Mesenchymal stem cell (in vitro differentiated cells and primary cell): ENCODE measurements around the gene DST.

Source experiments
- DNase-seq: peaks from one replicate; pipeline ENCODE4 v3.0.0-alpha.2; 2013
- H2AFZ ChIP-seq: one replicate; pipeline ENCODE4 v1.6.1; 2013; ENCODE audit warnings: low read depth, mild to moderate bottlenecking, control low read depth, inconsistent platforms, low read length, moderate library complexity
- H2AK5ac ChIP-seq: 2 replicates; pipeline ENCODE4 v1.6.1; 2013; ENCODE audit warnings: low read length, moderate library complexity, mild to moderate bottlenecking, inconsistent platforms; ENCODE audit not compliant: severe bottlenecking
- H2BK120ac ChIP-seq: one replicate; pipeline ENCODE4 v1.6.1; 2013; ENCODE audit warnings: low read depth, mild to moderate bottlenecking, inconsistent platforms, low read length, moderate library complexity
- H2BK12ac ChIP-seq, 2 experiments: one replicate each; pipeline ENCODE4 v1.6.1; 2013; ENCODE audit warnings: inconsistent platforms in 2 of 2, low read length in 2 of 2, mild to moderate bottlenecking in 2 of 2, moderate library complexity in 2 of 2, control low read depth in 1 of 2
- H2BK15ac ChIP-seq: one replicate; pipeline ENCODE4 v1.6.1; 2013; ENCODE audit warnings: mild to moderate bottlenecking, low read depth, inconsistent platforms; ENCODE audit not compliant: poor library complexity, severe bottlenecking
- H2BK5ac ChIP-seq: 2 replicates; pipeline ENCODE4 v1.6.1; 2013; ENCODE audit warnings: low read depth, mild to moderate bottlenecking, low read length, control low read depth, inconsistent platforms; ENCODE audit not compliant: poor library complexity, severe bottlenecking
- H3K14ac ChIP-seq, 2 experiments: one replicate each; pipeline ENCODE4 v1.6.1; 2013; ENCODE audit warnings: inconsistent platforms in 2 of 2, low read length in 2 of 2, control low read depth in 1 of 2, mild to moderate bottlenecking in 1 of 2, moderate library complexity in 1 of 2
- H3K18ac ChIP-seq, 2 experiments: one replicate each; pipeline ENCODE4 v1.6.1; 2013; ENCODE audit warnings: inconsistent platforms in 2 of 2, low read length in 2 of 2, control low read depth in 1 of 2, low read depth in 1 of 2, mild to moderate bottlenecking in 1 of 2
- H3K23ac ChIP-seq, 2 experiments: one replicate each; pipeline ENCODE4 v1.6.1; 2013; ENCODE audit warnings: inconsistent platforms in 2 of 2, low read length in 2 of 2, mild to moderate bottlenecking in 2 of 2, moderate library complexity in 2 of 2, control low read depth in 1 of 2
- H3K27ac ChIP-seq: 2 replicates; pipeline ENCODE4 v1.5.1; 2013; ENCODE audit warnings: mild to moderate bottlenecking, moderate library complexity, low read length, control low read depth, inconsistent platforms; ENCODE audit not compliant: poor library complexity, severe bottlenecking
- H3K27me3 ChIP-seq, 2 experiments: 2 replicates each; pipeline versions ENCODE4 v1.6.1 to v1.7.0; 2013; ENCODE audit warnings: low read length in 2 of 2, mild to moderate bottlenecking in 2 of 2, moderate library complexity in 2 of 2, control low read depth in 1 of 2, inconsistent platforms in 1 of 2; ENCODE audit not compliant: control insufficient read depth in 1 of 2, insufficient read depth in 1 of 2
- H3K36me3 ChIP-seq, 2 experiments: 2 replicates each; pipeline versions ENCODE4 v1.6.1 to v1.7.0; 2013; ENCODE audit warnings: low read length in 2 of 2, control low read depth in 1 of 2, inconsistent platforms in 1 of 2, low read depth in 1 of 2, mild to moderate bottlenecking in 1 of 2; ENCODE audit not compliant: insufficient read depth in 2 of 2, control insufficient read depth in 1 of 2
- H3K4ac ChIP-seq, 2 experiments: one replicate each; pipeline ENCODE4 v1.6.1; 2013; ENCODE audit warnings: inconsistent platforms in 2 of 2, low read length in 2 of 2, mild to moderate bottlenecking in 2 of 2, moderate library complexity in 2 of 2, control low read depth in 1 of 2, low read depth in 1 of 2
- H3K4me1 ChIP-seq: 2 replicates; pipeline ENCODE4 v1.6.1; 2013; ENCODE audit warnings: low read depth, low read length, control low read depth; ENCODE audit not compliant: control insufficient read depth, insufficient read depth
- H3K4me2 ChIP-seq: 2 replicates; pipeline ENCODE4 v1.6.1; 2013; ENCODE audit warnings: low read length, mild to moderate bottlenecking, inconsistent platforms; ENCODE audit not compliant: poor library complexity, severe bottlenecking
- H3K4me3 ChIP-seq, 2 experiments: 2 replicates each; pipeline versions ENCODE4 v1.5.1 to v1.7.0; 2013; ENCODE audit warnings: low read length in 2 of 2, mild to moderate bottlenecking in 2 of 2, control low read depth in 1 of 2, low read depth in 1 of 2; ENCODE audit not compliant: insufficient read depth in 1 of 2
- H3K79me1 ChIP-seq: replicated peaks from 2 replicates; pipeline ENCODE4 v1.6.1; 2013; ENCODE audit warnings: mild to moderate bottlenecking, control low read depth, low read length, inconsistent platforms; ENCODE audit not compliant: poor library complexity, severe bottlenecking
- H3K9ac ChIP-seq: 2 replicates; pipeline ENCODE4 v1.7.0; 2013; ENCODE audit warnings: mild to moderate bottlenecking, low read length, moderate library complexity
- H3K9me3 ChIP-seq: 2 replicates; pipeline ENCODE4 v1.7.0; 2013; ENCODE audit warnings: mild to moderate bottlenecking, low read length; ENCODE audit not compliant: control insufficient read depth
- H4K8ac ChIP-seq: one replicate; pipeline ENCODE4 v1.6.1; 2013; ENCODE audit warnings: inconsistent platforms, mild to moderate bottlenecking, low read length, moderate library complexity
- H4K91ac ChIP-seq: one replicate; pipeline ENCODE4 v1.6.1; 2013; ENCODE audit warnings: mild to moderate bottlenecking, low read length, inconsistent platforms
- WGBS: methylation state at CpG from one replicate; pipeline ENCODE4 v1.1.7; 2013; ENCODE audit warnings: mixed read lengths; 5-methylcytosine and 5-hydroxymethylcytosine counted together

The DST gene

GRCh38 chr6:56474532-56474931, 168.2 kb downstream of the DST start:
- H2AFZ ChIP-seq = no peak overlapping the region
- H3K4ac ChIP-seq = no peak overlapping the region
- H2BK5ac ChIP-seq = no peak overlapping the region
- no peak overlapping the region for H2BK120ac ChIP-seq
- no peak overlapping the region for H3K4me3 ChIP-seq
- no peak overlapping the region for H3K14ac ChIP-seq
- H3K4me1 ChIP-seq = no peaks in the 10 kb centered on the region
- H3K79me1 ChIP-seq = peaks cover 18% of the 10 kb centered on the region
- H3K9me3 ChIP-seq = peaks cover 5% of the 10 kb centered on the region
- no peaks in the 10 kb centered on the region for H3K27me3 ChIP-seq
- no peak overlapping the region for H3K4me2 ChIP-seq
- peaks cover 12 to 94% of the 10 kb centered on the region in 2 experiments for H3K36me3 ChIP-seq
- no peak overlapping the region for H3K23ac ChIP-seq
- no peak overlapping the region for H4K91ac ChIP-seq
- WGBS = no CpG with 5 or more reads among the region's 1 CpG
- no peak overlapping the region for H4K8ac ChIP-seq
- H2AK5ac ChIP-seq = no peak overlapping the region
- H3K27ac ChIP-seq = no peak overlapping the region
- no peak overlapping the region for H3K9ac ChIP-seq
- no peak overlapping the region for H2BK15ac ChIP-seq
- H3K18ac ChIP-seq = no peak overlapping the region
- no peak overlapping the region for H2BK12ac ChIP-seq
- no peak for DNase-seq

GRCh38 chr6:56463443-56463842, 179.2 kb downstream of the DST start:
- no peak overlapping the region for H3K4ac ChIP-seq
- H2AFZ ChIP-seq = no peak overlapping the region
- no peak overlapping the region for H3K4me2 ChIP-seq
- H2BK5ac ChIP-seq = no peak overlapping the region
- no peak overlapping the region for H2AK5ac ChIP-seq
- H3K9ac ChIP-seq = no peak overlapping the region
- WGBS = 97% methylated on average over 13 of the region's 13 CpGs
- H4K8ac ChIP-seq = no peak overlapping the region
- H3K27ac ChIP-seq = no peak overlapping the region
- H3K23ac ChIP-seq = peak overlapping the region in 1 of 2 experiments; percentile 50
- H4K91ac ChIP-seq = no peak overlapping the region
- H3K18ac ChIP-seq = no peak overlapping the region
- H3K4me1 ChIP-seq = peaks cover 2% of the 10 kb centered on the region
- no peak for DNase-seq
- H2BK15ac ChIP-seq = no peak overlapping the region
- H3K14ac ChIP-seq = no peak overlapping the region
- peaks cover 15% of the 10 kb centered on the region for H3K79me1 ChIP-seq
- H3K27me3 ChIP-seq = no peaks in the 10 kb centered on the region
- H3K4me3 ChIP-seq = no peak overlapping the region
- peaks cover 9 to 100% of the 10 kb centered on the region in 2 experiments for H3K36me3 ChIP-seq
- H3K9me3 ChIP-seq = no peaks in the 10 kb centered on the region
- no peak overlapping the region for H2BK120ac ChIP-seq
- H2BK12ac ChIP-seq = no peak overlapping the region

- WGBS = 97% methylated on average over 12 of the region's 13 CpGs
- Histone ChIP-seq H2AFZ (no peak overlapping the region), H3K23ac (no peak overlapping the region), H4K91ac (no peak overlapping the region), H3K9me3 (no peaks in the 10 kb centered on the region), H2AK5ac (no peak overlapping the region), H3K36me3 (peaks cover 11 to 95% of the 10 kb centered on the region in 2 experiments), H3K79me1 (peaks cover 15% of the 10 kb centered on the region), H3K18ac (no peak overlapping the region), H2BK12ac (no peak overlapping the region), H3K14ac (no peak overlapping the region), H2BK15ac (no peak overlapping the region), H3K4me2 (peak overlapping the region; percentile 12), H3K9ac (no peak overlapping the region), H2BK5ac (no peak overlapping the region), H3K4me1 (peaks cover 2% of the 10 kb centered on the region), H2BK120ac (no peak overlapping the region), H3K27ac (no peak overlapping the region), H3K4ac (no peak overlapping the region), H3K27me3 (no peaks in the 10 kb centered on the region), H4K8ac (no peak overlapping the region), H3K4me3 (no peak overlapping the region)
- no peak for DNase-seq
Observed at GRCh38 chr6:56459030-56459805, 183.5 kb downstream of the DST start.

GRCh38 chr6:56458324-56458884, 184.3 kb downstream of the DST start:
- Histone ChIP-seq H3K9me3 (no peaks in the 10 kb centered on the region), H2AK5ac (no peak overlapping the region), H4K8ac (no peak overlapping the region), H3K9ac (no peak overlapping the region), H2AFZ (no peak overlapping the region), H2BK120ac (no peak overlapping the region), H3K36me3 (peaks cover 7 to 94% of the 10 kb centered on the region in 2 experiments), H3K4me3 (no peak overlapping the region), H3K79me1 (peaks cover 11% of the 10 kb centered on the region), H2BK5ac (no peak overlapping the region), H2BK15ac (no peak overlapping the region), H3K27me3 (no peaks in the 10 kb centered on the region), H3K18ac (no peak overlapping the region), H3K4me1 (peaks cover 2% of the 10 kb centered on the region), H3K4ac (no peak overlapping the region), H3K14ac (no peak overlapping the region), H3K23ac (no peak overlapping the region), H4K91ac (no peak overlapping the region), H3K27ac (no peak overlapping the region), H2BK12ac (no peak overlapping the region), H3K4me2 (no peak overlapping the region)
- DNase-seq = no peak
- 100% methylated on average over 3 of the region's 5 CpGs for WGBS
